ENCODE measurements around the gene TGFB1I1. TPM values are rescaled to one million over a fixed set of nuclear protein-coding genes. Genes with fewer than 3 reads are reported as not detected.

The TGFB1I1 gene
- total and polyA plus RNA-seq, 2 experiments from 2014 or later, result 4.1 to 4.2 TPM

DNA sequence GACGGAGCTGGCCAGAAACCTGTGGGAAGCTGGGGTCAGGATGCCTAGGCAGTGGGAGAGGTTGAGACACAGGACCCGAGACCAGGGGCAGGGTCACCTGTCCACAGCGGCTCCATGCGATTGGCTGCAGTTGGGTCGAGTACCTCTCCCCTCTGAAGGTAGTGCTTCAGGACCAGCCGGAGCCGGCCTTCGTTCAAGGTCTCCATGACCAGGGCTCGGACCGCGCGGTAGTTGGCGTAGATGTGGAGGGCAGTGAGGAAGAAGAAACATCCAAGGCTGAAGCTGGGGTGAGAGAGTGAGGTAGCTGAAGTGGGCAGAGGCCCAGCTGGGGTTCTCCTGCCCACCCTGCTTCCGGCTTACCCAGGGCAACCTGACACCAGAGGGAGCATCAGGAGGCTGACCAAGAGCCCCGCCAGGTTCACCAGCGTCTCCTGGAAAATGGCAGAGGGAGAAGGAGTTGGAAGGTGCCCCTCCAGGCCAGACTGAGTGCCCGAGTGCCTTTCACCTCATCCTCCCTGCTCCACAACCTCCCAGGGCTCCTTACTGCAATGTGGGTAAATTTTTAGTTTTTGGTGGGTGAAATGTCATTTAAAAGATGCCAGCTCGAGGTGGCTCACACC, 21.7 kb downstream of the TGFB1I1 start (continued):
- TF ChIP-seq, protein P1, sequence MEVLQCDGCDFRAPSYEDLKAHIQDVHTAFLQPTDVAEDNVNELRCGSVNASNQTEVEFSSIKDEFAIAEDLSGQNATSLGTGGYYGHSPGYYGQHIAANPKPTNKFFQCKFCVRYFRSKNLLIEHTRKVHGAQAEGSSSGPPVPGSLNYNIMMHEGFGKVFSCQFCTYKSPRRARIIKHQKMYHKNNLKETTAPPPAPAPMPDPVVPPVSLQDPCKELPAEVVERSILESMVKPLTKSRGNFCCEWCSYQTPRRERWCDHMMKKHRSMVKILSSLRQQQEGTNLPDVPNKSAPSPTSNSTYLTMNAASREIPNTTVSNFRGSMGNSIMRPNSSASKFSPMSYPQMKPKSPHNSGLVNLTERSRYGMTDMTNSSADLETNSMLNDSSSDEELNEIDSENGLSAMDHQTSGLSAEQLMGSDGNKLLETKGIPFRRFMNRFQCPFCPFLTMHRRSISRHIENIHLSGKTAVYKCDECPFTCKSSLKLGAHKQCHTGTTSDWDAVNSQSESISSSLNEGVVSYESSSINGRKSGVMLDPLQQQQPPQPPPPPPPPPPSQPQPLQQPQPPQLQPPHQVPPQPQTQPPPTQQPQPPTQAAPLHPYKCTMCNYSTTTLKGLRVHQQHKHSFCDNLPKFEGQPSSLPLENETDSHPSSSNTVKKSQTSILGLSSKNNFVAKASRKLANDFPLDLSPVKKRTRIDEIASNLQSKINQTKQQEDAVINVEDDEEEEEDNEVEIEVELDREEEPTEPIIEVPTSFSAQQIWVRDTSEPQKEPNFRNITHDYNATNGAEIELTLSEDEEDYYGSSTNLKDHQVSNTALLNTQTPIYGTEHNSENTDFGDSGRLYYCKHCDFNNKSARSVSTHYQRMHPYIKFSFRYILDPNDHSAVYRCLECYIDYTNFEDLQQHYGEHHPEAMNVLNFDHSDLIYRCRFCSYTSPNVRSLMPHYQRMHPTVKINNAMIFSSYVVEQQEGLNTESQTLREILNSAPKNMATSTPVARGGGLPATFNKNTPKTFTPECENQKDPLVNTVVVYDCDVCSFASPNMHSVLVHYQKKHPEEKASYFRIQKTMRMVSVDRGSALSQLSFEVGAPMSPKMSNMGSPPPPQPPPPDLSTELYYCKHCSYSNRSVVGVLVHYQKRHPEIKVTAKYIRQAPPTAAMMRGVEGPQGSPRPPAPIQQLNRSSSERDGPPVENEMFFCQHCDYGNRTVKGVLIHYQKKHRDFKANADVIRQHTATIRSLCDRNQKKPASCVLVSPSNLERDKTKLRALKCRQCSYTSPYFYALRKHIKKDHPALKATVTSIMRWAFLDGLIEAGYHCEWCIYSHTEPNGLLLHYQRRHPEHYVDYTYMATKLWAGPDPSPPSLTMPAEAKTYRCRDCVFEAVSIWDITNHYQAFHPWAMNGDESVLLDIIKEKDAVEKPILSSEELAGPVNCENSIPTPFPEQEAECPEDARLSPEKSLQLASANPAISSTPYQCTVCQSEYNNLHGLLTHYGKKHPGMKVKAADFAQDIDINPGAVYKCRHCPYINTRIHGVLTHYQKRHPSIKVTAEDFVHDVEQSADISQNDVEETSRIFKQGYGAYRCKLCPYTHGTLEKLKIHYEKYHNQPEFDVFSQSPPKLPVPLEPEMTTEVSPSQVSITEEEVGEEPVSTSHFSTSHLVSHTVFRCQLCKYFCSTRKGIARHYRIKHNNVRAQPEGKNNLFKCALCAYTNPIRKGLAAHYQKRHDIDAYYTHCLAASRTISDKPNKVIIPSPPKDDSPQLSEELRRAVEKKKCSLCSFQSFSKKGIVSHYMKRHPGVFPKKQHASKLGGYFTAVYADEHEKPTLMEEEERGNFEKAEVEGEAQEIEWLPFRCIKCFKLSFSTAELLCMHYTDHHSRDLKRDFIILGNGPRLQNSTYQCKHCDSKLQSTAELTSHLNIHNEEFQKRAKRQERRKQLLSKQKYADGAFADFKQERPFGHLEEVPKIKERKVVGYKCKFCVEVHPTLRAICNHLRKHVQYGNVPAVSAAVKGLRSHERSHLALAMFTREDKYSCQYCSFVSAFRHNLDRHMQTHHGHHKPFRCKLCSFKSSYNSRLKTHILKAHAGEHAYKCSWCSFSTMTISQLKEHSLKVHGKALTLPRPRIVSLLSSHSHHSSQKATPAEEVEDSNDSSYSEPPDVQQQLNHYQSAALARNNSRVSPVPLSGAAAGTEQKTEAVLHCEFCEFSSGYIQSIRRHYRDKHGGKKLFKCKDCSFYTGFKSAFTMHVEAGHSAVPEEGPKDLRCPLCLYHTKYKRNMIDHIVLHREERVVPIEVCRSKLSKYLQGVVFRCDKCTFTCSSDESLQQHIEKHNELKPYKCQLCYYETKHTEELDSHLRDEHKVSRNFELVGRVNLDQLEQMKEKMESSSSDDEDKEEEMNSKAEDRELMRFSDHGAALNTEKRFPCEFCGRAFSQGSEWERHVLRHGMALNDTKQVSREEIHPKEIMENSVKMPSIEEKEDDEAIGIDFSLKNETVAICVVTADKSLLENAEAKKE (CRISPR knock-in tag; IDR thresholded peaks at IDR 0.05), result no peak
- TF ChIP-seq ZNF331 (CRISPR knock-in tag; IDR thresholded peaks at IDR 0.05; ENCODE audit: low read depth), result no peak
- no peak for TF ChIP-seq ZNF114 (CRISPR knock-in tag; IDR thresholded peaks at IDR 0.05)
- no peak for TF ChIP-seq STAT1 (IDR thresholded peaks at IDR 0.05; ENCODE audit: unreplicated experiment)
- TF ChIP-seq, protein P2, sequence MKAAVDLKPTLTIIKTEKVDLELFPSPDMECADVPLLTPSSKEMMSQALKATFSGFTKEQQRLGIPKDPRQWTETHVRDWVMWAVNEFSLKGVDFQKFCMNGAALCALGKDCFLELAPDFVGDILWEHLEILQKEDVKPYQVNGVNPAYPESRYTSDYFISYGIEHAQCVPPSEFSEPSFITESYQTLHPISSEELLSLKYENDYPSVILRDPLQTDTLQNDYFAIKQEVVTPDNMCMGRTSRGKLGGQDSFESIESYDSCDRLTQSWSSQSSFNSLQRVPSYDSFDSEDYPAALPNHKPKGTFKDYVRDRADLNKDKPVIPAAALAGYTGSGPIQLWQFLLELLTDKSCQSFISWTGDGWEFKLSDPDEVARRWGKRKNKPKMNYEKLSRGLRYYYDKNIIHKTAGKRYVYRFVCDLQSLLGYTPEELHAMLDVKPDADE (IDR thresholded peaks at IDR 0.05), result no peak

DNA sequence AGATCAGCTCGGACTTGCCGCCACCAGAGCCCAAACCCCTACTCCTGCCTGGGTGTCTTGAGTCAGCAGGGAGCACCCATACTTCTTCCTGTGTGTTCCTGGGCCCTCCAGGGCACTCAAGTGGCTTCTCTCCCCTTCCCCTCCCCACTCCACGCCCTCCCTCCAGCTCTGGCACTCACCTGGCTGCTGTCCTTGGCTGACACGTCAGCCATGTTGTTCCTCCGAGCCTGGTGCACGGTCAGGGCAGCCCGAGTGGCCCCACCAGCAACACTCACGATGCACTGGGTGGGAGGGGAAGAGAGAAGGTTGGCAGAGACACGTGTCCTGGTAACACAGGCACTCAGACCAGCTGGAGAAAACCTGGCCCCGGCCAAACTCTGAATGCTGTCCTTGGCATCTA, 24.7 kb downstream of the TGFB1I1 start:
- Mint-ChIP-seq H3K4me1 (peaks cover 11% of the 10 kb centered on the region), H3K36me3 (ENCODE audit: low read depth) (peaks cover 28% of the 10 kb centered on the region), H3K27ac (no peak overlapping the region), H3K9me3 (no peaks in the 10 kb centered on the region; the same call in 1 of the 3 replicates), H3K27me3 (ENCODE audit: insufficient read depth, low read depth, poor library complexity) (peaks cover 3% of the 10 kb centered on the region), H3K4me3 (no peak overlapping the region)
- Histone ChIP-seq H4K20me1 (replicated peaks; ENCODE audit: insufficient read depth) (no peaks in the 10 kb centered on the region), H3F3A (replicated peaks; ENCODE audit: low read depth) (no peaks in the 10 kb centered on the region), H3K4me3 (no peak overlapping the region), H3K9me2 (ENCODE audit: insufficient read depth) (no peaks in the 10 kb centered on the region), H2AFZ (no peak overlapping the region), H3K79me2 (replicated peaks; ENCODE audit: insufficient read depth) (no peaks in the 10 kb centered on the region), H3K27ac (ENCODE audit: low read depth) (no peak overlapping the region), H3K36me3 (ENCODE audit: insufficient read depth) (no peaks in the 10 kb centered on the region), H3K4me1 (ENCODE audit: insufficient read depth) (peaks cover 3% of the 10 kb centered on the region), H3K4me2 (no peak overlapping the region), H3K27me3 (ENCODE audit: insufficient read depth) (no peaks in the 10 kb centered on the region)
- DNase-seq (ENCODE audit: low spot score) (no peak), ATAC-seq (no peak)
- TF ChIP-seq POLR2AphosphoS5 (IDR thresholded peaks at IDR 0.05; ENCODE audit: low read depth) (no peak), CREB1 (CRISPR knock-in tag; IDR thresholded peaks at IDR 0.05; ENCODE audit: low read depth) (no peak), JUNB (IDR thresholded peaks at IDR 0.05; ENCODE audit: unreplicated experiment) (no peak), STAT1 (IDR thresholded peaks at IDR 0.05; ENCODE audit: unreplicated experiment) (no peak)
- TF ChIP-seq, protein P3, sequence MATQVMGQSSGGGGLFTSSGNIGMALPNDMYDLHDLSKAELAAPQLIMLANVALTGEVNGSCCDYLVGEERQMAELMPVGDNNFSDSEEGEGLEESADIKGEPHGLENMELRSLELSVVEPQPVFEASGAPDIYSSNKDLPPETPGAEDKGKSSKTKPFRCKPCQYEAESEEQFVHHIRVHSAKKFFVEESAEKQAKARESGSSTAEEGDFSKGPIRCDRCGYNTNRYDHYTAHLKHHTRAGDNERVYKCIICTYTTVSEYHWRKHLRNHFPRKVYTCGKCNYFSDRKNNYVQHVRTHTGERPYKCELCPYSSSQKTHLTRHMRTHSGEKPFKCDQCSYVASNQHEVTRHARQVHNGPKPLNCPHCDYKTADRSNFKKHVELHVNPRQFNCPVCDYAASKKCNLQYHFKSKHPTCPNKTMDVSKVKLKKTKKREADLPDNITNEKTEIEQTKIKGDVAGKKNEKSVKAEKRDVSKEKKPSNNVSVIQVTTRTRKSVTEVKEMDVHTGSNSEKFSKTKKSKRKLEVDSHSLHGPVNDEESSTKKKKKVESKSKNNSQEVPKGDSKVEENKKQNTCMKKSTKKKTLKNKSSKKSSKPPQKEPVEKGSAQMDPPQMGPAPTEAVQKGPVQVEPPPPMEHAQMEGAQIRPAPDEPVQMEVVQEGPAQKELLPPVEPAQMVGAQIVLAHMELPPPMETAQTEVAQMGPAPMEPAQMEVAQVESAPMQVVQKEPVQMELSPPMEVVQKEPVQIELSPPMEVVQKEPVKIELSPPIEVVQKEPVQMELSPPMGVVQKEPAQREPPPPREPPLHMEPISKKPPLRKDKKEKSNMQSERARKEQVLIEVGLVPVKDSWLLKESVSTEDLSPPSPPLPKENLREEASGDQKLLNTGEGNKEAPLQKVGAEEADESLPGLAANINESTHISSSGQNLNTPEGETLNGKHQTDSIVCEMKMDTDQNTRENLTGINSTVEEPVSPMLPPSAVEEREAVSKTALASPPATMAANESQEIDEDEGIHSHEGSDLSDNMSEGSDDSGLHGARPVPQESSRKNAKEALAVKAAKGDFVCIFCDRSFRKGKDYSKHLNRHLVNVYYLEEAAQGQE (IDR thresholded peaks at IDR 0.05; ENCODE audit: unreplicated experiment), result no peak
- TF ChIP-seq, protein P2 (IDR thresholded peaks at IDR 0.05), result no peak
- TF ChIP-seq, protein P4, sequence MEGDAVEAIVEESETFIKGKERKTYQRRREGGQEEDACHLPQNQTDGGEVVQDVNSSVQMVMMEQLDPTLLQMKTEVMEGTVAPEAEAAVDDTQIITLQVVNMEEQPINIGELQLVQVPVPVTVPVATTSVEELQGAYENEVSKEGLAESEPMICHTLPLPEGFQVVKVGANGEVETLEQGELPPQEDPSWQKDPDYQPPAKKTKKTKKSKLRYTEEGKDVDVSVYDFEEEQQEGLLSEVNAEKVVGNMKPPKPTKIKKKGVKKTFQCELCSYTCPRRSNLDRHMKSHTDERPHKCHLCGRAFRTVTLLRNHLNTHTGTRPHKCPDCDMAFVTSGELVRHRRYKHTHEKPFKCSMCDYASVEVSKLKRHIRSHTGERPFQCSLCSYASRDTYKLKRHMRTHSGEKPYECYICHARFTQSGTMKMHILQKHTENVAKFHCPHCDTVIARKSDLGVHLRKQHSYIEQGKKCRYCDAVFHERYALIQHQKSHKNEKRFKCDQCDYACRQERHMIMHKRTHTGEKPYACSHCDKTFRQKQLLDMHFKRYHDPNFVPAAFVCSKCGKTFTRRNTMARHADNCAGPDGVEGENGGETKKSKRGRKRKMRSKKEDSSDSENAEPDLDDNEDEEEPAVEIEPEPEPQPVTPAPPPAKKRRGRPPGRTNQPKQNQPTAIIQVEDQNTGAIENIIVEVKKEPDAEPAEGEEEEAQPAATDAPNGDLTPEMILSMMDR (conservative IDR thresholded peaks at IDR 0.05; ENCODE audit: low read depth in 2 of 2), result no peak

Measured in GM23338 (cell line).